Right lung (tissue), 10 donors: Measurements from ENCODE around the gene IL37. TPM values are rescaled to one million over a fixed set of nuclear protein-coding genes. Genes with fewer than 3 reads are reported as not detected.
A peak's percentile ranks its signal among the peaks of the same experiment; 100 is the strongest.

Experiments
- DNase-seq, 2 donors: peaks; one replicate each; pipeline ENCODE4 v3.0.0-alpha.2; 2013
- long read RNA-seq, 8 donors: transcript quantifications; one replicate each; lab custom pipeline, GENCODE V29; 2026
- polyA plus RNA-seq, 5 donors: library from polyadenylated mRNA; unstranded; fragments of 120-200 nt; gene quantifications; one replicate each; pipeline versions ENCODE4 v1.2.1 to v1.2.3, GENCODE V29; 2013; ENCODE audit warnings: inconsistent platforms in 1 of 5, low replicate concordance in 1 of 5; ENCODE audit not compliant: insufficient read length in 5 of 5, insufficient read depth in 1 of 5

The IL37 gene, protein sequence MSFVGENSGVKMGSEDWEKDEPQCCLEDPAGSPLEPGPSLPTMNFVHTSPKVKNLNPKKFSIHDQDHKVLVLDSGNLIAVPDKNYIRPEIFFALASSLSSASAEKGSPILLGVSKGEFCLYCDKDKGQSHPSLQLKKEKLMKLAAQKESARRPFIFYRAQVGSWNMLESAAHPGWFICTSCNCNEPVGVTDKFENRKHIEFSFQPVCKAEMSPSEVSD
- under 1 TPM; 0.18 to 0.65 (median 0.27) TPM for polyA plus RNA-seq
- long read RNA-seq, donor 1, result 0 reads
- long read RNA-seq, donor 2, result 0 reads
- long read RNA-seq, donor 3, result 0 reads
- long read RNA-seq, donor 4, result 0 reads
- long read RNA-seq, donor 5, result 0 reads
- long read RNA-seq, donor 6, result 0 reads
- long read RNA-seq, donor 7, result 0 reads
- long read RNA-seq, donor 8, result 0 reads

DNA sequence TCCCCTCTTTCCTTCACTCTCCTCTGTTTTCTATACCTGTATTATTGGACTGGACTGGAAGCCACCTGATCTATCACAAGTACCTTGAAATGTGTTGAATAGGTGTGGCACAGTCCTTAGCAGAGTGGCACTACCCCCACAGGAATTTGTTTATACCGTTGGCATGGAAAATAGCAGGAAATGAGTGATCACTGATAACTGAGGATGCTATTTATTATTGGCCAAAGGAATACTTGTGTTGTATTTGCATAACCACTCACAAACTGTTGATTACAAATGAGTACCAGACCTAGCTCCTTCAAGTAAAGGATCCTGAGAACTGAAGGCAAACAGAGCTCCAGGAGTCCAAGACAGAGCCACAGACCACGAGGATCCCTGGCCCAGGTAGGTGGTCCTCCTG, at the start of gene IL37:
IL37 (plus strand) TSS at position 301 of the 400 bp plus-strand sequence. CDS start 1,848 bp downstream, outside the sequence.
- no peak for DNase-seq

DNA sequence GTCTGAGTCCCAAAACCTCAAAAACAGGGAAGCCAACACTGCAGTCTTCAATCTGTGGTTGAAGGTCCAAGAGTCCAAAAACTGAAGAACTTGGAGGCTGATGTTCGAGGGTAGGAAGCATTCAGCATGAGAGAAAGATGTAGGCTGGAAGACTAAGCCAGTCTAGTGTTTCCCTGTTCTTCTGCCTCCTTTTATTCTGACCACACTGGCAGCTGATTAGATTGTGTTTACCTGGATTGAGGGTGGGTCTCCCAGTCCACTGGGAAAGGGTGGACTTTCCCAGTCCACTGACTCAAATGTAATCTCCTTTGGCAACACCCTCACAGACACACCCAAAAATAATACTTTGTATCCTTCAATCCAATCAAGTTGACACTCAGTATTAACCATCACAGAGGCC, 46.9 kb upstream of the IL37 start:
- no peak for DNase-seq

DNA sequence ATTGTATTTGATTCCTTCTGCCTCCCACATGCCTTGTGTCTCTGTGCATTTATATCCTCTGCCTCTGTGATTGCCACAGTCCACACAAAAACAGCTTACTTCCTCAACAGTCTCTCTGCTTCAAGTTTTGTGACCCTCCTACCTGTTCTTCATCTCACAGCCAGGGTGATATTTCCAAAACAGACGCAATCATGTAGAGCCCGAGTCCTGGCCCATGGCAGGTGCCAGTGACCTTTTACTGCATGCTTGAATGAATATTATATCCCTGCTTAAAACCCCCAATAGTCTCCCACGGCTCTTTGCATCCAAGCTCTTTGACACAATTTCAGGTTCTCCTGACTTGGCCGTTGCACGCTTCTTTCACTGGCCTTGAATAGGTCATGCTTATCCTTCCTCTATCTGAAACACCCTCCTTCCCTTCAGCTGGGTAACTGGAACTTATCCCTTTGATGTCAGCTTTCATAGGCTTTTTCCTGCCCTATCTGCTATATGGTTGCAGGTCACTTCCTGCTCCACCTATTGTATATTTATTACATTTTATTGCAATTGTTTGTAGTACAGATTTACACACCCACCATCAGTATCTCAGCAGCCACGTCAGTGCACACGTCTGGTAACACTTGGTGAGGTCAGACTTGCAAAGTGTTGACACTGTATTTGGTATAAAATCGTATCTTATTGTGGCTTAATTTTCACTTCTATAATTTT, 44.7 kb upstream of the IL37 start:
- DNase-seq, result no peak

GRCh38 chr2:112867701-112868631, 43.0 kb upstream of the IL37 start:
- DNase-seq, result no peak

DNA sequence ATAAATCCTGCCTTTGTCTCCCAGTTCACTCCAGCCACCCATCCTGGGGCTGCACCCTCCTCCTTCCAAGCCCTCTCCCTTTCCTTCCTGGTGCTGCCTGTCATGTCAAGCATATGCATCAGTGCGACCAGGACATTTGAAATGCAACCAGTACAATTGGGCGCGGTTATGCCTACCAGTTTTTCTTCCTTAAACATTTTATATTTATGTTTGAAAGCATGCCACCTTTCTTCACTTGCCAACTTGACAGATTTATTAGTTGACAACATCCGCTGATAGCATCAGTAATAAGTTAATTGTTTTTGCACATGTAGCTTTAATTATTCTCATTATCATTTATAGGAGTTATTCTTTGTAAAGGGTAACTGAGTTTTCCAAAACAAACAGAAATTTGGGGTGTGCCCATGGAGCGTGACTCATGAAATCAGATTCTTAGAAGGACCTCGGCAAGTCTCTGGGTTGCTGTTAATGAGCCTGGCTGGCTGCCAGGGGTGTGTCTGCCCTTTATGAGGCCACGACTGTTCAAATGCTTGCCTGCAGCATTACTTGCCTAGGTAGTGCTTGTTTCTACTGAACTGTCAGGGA, 41.6 kb upstream of the IL37 start:
- DNase-seq, result peak; percentile 32 to 42

DNA sequence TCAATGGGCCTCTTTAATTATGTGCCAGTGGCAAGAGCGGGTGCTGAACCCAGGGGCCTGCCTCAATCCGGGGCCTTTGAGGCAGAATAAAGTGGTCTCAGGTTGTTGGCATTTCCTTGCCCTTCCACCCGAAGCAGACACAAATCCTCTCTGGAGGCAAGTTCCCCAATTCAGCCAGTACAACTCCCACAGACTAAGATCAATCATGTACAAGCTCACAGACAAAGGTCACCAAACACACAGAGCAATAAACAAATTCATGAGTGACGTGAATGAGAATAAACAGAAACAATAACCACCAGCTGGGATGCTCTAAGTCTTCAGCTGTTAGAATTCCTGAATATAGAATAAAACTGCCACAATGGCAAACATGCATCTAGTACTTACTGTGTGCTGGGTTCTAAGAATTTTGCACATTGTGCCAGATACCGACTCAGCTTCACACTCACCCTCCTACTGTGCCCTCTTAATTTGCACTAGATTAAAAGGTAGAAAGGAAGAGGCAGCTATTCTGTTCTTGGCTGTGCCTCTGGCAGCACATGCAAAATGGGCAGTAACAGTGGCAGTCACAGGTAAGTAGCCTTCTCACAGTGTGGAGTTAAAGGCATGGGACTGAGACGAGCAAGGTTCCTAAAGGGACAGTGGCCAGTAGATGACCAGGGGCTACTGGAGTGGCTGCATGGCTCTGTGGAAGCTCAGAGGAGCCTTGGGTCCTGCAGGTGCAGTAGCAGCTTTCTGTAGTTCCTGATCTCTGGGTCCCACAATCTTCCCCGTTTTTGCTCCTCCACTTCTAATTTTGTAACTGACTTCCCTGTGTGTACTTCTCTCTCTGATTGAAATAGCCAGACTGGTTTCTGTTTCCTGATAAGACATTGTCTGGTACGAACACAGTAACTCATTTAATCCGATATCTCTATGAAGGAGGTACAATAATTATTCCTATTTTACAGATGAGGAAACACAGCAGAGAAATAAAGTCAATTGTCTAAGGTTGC, 39.8 kb upstream of the IL37 start:
- DNase-seq, result no peak

GRCh38 chr2:112876257-112876970, 34.6 kb upstream of the IL37 start:
- no peak for DNase-seq

DNA sequence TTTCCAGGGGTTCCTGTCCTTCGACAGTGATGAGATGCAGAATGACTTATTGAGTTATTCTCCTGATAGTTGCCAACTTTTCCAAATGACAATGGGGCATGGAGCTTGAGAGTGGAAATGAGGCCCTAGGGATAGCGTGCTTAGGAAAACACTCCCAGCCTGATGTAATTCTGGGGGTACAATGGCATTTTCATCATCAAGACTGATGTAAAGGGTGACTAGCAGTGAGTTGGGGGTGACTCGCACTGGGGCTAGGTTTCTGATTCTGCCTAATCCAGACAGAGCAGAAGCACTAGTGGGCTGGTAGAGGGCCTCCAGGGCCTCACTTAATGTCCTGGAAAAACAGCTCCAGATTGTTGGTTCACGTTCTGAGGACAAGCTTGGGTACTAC, 34.0 kb upstream of the IL37 start:
- DNase-seq, result no peak

DNA sequence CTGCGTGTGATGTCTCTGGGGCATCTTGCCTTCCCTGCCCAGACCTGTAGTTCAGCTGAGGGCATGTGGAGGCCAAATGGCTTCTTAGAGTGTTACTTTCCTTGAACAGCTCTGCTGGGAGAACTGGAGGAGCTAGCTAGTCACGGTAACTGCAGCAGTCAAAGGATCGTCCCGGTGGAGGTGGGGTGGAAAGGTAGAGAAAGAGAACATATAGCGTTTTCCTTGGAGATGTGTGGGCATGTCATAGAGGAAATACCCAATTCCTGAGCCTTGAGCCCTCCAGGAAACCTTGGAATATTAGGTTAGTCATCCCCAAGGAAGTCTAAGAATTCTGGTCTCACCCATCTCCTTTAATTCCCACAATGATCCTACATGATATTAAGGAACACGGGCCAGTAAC, 33.5 kb upstream of the IL37 start:
- DNase-seq, result no peak

GRCh38 chr2:112879491-112880041, 31.4 kb upstream of the IL37 start:
- no peak for DNase-seq

- DNase-seq, result no peak
Measured at GRCh38 chr2:112880091-112880531, 30.9 kb upstream of the IL37 start.

GRCh38 chr2:112880696-112881095, 30.3 kb upstream of the IL37 start:
- no peak for DNase-seq

GRCh38 chr2:112881217-112881985, 29.6 kb upstream of the IL37 start:
- DNase-seq, result no peak

GRCh38 chr2:112883669-112884068, 27.3 kb upstream of the IL37 start:
- DNase-seq, result no peak

- no peak for DNase-seq
Measured at GRCh38 chr2:112884869-112885505, 26.0 kb upstream of the IL37 start.

GRCh38 chr2:112885506-112885902, 25.5 kb upstream of the IL37 start:
- DNase-seq, result no peak

DNA sequence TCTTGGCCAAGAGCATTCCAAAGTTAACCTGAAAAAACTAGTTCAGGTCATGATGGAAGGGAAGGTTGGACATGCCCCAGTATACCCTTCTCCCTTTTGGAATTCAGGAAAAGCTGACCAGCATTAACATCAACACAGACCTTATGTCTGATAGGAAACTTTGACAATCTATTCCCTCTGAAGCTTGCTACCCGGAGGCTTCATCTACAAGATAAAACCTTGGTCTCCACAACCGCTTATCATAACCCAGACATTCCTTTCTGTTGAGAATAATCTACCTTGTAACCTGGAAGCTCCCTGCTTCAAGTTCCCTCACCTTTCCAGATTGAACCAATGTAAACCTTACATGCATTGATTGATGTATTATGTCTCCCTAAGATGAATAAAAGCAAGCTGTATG, 24.7 kb upstream of the IL37 start:
- no peak for DNase-seq
